Skeletal muscle tissue (tissue), 4 donors: ENCODE results near the gene PER3. TPM values are rescaled to one million over a fixed set of nuclear protein-coding genes. Genes with fewer than 3 reads are reported as not detected.

Source experiments
- H3K27ac ChIP-seq: one replicate; pipeline ENCODE4 v1.7.0; 2013; ENCODE audit warnings: mild to moderate bottlenecking, low read depth, low read length, inconsistent platforms
- H3K27me3 ChIP-seq, 3 donors: one replicate each; pipeline ENCODE4 v1.7.0; 2013; ENCODE audit warnings: low read length in 3 of 3; ENCODE audit not compliant: control insufficient read depth in 3 of 3, insufficient read depth in 3 of 3
- H3K36me3 ChIP-seq, 3 donors: one replicate each; pipeline ENCODE4 v1.7.0; 2013; ENCODE audit warnings: low read length in 3 of 3; ENCODE audit not compliant: control insufficient read depth in 3 of 3, insufficient read depth in 3 of 3
- H3K4me1 ChIP-seq, 3 donors: one replicate each; pipeline ENCODE4 v1.7.0; 2013; ENCODE audit warnings: low read length in 3 of 3, mild to moderate bottlenecking in 3 of 3; ENCODE audit not compliant: control insufficient read depth in 3 of 3, insufficient read depth in 3 of 3
- H3K4me3 ChIP-seq, 3 donors: one replicate each; pipeline ENCODE4 v1.7.0; 2013; ENCODE audit warnings: low read length in 3 of 3
- H3K9ac ChIP-seq, 3 donors: one replicate each; pipeline ENCODE4 v1.7.0; 2013; ENCODE audit warnings: low read length in 3 of 3, mild to moderate bottlenecking in 3 of 3, moderate library complexity in 2 of 3, low read depth in 1 of 3
- H3K9me3 ChIP-seq, 3 donors: one replicate each; pipeline ENCODE4 v1.7.0; 2013; ENCODE audit warnings: low read length in 3 of 3; ENCODE audit not compliant: control insufficient read depth in 3 of 3
- total RNA-seq: library from RNA; depleted of rRNA; stranded (reverse); fragments of >200 nt; gene quantifications from one replicate; pipeline ENCODE4 v1.2.3, GENCODE V29; 2014
- donor health status: Osteomylitis.

The PER3 gene
- total RNA-seq, 1 donor from 2014 or later = 11.5 TPM

DNA sequence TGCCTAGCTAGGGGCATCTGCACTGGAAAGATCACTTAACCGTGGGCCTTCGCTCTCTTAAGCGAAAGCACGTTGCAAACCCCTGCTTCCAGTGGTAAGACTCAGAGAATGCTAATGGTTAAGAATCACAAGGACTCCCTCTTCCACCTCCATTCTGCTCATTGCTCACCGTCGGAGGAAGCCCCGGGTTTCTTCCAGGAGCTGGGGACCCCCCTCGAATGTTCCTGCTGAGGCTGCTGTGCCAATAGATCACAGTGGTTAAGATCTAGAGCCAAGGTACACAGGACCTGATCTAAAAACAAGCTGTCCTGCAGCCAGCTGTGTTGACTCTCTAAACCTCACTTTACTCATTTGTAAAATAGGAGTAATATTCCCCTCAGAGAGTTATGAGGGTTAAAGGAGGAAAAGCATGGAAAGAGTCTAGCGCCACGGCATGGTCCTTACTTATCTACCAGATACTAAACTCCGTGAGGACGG, 12.2 kb upstream of the PER3 start:
- peak overlapping the region; percentile 79 to 90 (median 89) for H3K9ac ChIP-seq
- H3K27me3 ChIP-seq = no peaks in the 10 kb centered on the region
- H3K4me3 ChIP-seq = peak overlapping the region; percentile 84 to 98 (median 94)
- peak overlapping the region; percentile 95 for H3K27ac ChIP-seq
- peaks cover 7 to 23% (median 9%) of the 10 kb centered on the region in 3 donors for H3K4me1 ChIP-seq
- H3K36me3 ChIP-seq = peaks cover under 1 to 12% (median 4%) of the 10 kb centered on the region in 3 donors
- no peaks in the 10 kb centered on the region for H3K9me3 ChIP-seq

DNA sequence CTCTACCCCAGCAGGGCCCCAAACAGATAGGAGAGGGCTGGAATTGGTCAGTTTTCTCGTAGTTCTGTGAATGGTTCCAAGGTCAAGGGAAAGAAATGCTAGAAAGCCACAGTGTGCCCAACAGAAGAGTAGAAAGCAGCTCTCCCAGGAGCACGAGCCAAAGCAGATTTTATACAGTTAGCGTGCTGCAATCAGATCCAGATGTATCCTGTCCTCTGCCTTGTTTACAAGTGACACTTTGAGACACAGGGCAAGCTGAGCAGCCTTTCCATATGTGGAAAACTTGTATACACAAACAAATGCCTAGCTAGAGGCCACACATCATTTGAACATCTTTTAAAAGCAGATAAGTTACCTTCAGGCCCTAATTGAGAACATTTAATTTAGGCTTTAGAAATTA, 6.5 kb upstream of the PER3 start:
- peaks cover 22 to 43% (median 36%) of the 10 kb centered on the region in 3 donors for H3K36me3 ChIP-seq
- no peak overlapping the region for H3K27ac ChIP-seq
- no peaks in the 10 kb centered on the region for H3K9me3 ChIP-seq
- H3K4me1 ChIP-seq = peaks cover 0 to 7% (median 0%) of the 10 kb centered on the region in 3 donors
- H3K9ac ChIP-seq = no peak overlapping the region
- H3K27me3 ChIP-seq = no peaks in the 10 kb centered on the region
- no peak overlapping the region for H3K4me3 ChIP-seq

DNA sequence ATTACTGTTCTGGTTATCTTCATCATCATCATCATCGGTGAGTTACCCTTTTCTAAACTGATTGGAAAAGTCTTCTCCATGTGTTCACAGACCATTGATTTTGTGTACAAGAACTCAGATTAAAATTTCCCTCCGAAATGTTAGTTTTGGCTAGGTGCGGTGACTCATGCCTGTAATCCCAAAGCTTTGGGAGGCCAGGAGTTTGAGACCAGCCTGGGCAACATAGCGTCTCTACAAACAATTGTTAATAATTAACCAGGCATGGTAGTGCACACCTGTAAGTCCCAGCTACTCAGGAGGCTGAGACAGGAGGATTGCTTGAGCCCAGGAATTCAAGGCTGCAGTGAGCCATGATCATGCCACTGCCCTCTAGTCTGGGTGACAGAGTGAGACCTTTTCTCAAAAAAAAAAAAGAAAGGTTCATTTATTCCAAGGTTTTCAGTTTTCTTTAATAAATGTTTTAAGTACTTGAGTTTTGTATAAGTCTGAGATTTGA, 5.9 kb upstream of the PER3 start:
- no peak overlapping the region for H3K9ac ChIP-seq
- H3K4me3 ChIP-seq = no peak overlapping the region
- no peaks in the 10 kb centered on the region for H3K9me3 ChIP-seq
- H3K27ac ChIP-seq = no peak overlapping the region
- H3K27me3 ChIP-seq = no peaks in the 10 kb centered on the region
- peaks cover 20 to 39% (median 36%) of the 10 kb centered on the region in 3 donors for H3K36me3 ChIP-seq
- H3K4me1 ChIP-seq = peaks cover 0 to 9% (median 3%) of the 10 kb centered on the region in 3 donors

DNA sequence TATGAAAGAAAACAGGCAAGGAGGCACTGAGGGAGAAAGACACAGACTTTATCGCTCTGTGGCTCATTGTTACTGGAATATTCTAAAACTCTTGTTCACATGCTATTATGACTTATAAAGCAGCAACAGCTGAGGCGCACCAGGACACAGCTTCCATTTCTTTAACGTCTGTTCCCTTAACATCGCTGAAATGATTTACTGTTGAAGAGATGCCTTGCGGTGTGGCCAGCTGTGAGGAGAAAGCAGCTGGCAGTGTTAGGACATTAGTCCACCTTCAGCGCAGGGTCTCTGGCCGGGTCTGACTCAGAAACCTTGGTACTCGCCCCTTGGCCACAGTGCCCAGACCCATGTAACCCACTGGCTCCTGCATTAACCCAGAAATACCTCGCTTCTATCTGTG, 3.1 kb upstream of the PER3 start:
- H3K27ac ChIP-seq = no peak overlapping the region
- no peaks in the 10 kb centered on the region for H3K9me3 ChIP-seq
- H3K36me3 ChIP-seq = peaks cover 25 to 45% (median 38%) of the 10 kb centered on the region in 3 donors
- peaks cover 11 to 21% (median 12%) of the 10 kb centered on the region in 3 donors for H3K4me1 ChIP-seq
- no peak overlapping the region for H3K4me3 ChIP-seq
- H3K9ac ChIP-seq = no peak overlapping the region
- H3K27me3 ChIP-seq = no peaks in the 10 kb centered on the region

DNA sequence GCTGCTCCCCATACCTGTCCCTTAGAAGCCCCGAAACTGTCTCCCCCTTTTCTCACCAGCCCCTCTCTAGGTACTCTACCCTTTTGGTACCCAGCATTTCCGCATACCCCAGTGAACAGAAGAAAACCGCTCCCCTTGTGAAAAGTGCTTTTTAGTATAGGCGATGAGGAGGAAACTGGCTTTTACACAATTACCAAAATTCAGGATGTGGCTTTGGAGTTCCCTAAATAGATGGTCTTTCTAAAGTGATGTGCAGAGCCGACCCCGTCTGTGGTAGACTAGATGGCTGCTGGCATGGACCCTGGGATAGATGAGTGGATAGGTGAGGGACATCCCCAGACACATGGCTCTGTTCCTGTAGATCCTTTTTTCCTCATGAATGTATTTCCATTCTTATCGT, 2.6 kb upstream of the PER3 start:
- Histone ChIP-seq H3K27me3 (no peaks in the 10 kb centered on the region), H3K27ac (no peak overlapping the region), H3K4me3 (no peak overlapping the region), H3K9me3 (no peaks in the 10 kb centered on the region), H3K4me1 (peaks cover 12 to 24% (median 15%) of the 10 kb centered on the region in 3 donors), H3K36me3 (peaks cover 25 to 49% (median 42%) of the 10 kb centered on the region in 3 donors), H3K9ac (no peak overlapping the region)

DNA sequence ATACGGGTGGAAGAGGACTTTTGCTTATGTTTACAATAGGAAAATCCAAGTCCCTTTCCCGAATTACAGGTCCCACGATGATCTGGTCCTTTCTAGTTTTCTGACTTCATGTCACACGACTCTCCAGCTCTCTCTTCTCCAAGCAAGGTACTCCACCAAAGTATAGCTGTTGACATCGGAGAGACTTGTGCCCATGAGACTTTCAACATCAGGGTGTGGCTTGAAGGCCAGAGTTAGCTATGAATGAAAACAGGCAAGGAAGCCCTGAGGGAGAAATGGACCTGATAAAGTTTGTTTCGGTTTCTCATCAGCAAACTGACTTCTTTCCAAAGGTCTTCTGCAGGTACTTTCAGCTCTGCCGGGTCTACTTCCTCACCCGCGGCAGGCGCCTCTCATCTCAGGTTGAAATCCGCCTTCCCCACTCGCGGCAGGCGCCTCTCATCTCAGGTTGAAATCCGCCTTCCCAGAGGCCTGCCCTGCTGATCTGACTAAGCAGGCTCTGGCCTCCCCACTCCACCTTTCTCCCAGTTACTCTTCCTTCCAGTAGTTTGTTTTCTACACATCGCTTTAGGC, 2.1 kb upstream of the PER3 start:
- Histone ChIP-seq H3K36me3 (peaks cover 24 to 52% (median 45%) of the 10 kb centered on the region in 3 donors), H3K9ac (no peak overlapping the region), H3K27me3 (no peaks in the 10 kb centered on the region), H3K4me1 (peaks cover 12 to 29% (median 20%) of the 10 kb centered on the region in 3 donors), H3K9me3 (no peaks in the 10 kb centered on the region), H3K27ac (peak overlapping the region; percentile 90), H3K4me3 (no peak overlapping the region)

DNA sequence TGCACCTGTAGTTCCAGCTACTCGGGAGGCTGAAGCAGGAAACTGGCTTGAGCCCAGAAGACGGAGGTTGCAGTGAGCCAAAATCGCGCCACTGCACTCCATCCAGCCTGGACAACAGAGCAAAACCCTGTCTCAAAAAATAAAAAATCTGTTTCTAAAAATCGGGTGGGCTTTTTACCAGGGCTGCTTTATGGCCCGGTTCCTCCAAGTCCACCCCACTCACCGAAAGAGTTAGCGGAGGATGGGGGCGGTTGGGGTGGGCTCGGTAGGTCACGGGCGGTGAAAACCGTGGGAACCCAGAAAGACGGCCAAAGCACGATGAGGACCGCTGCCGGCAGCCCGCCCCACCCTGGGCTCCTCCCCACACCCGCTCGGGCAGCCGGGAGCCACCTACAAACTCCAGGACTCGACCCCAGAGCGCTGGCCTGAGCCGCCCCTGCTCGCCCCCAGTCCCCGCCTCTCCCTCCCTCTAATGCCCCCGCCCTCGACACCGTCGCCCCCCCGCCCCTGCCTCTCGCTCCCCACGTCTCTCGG, 846 bp upstream of the PER3 start:
- Histone ChIP-seq H3K27me3 (no peaks in the 10 kb centered on the region), H3K9me3 (no peaks in the 10 kb centered on the region), H3K4me3 (peak overlapping the region; percentile 45 to 70 (median 68)), H3K36me3 (peaks cover 21 to 55% (median 42%) of the 10 kb centered on the region in 3 donors), H3K27ac (peak overlapping the region; percentile 90), H3K9ac (peak overlapping the region; percentile 61 to 80 (median 71)), H3K4me1 (peaks cover 12 to 37% (median 20%) of the 10 kb centered on the region in 3 donors)

DNA sequence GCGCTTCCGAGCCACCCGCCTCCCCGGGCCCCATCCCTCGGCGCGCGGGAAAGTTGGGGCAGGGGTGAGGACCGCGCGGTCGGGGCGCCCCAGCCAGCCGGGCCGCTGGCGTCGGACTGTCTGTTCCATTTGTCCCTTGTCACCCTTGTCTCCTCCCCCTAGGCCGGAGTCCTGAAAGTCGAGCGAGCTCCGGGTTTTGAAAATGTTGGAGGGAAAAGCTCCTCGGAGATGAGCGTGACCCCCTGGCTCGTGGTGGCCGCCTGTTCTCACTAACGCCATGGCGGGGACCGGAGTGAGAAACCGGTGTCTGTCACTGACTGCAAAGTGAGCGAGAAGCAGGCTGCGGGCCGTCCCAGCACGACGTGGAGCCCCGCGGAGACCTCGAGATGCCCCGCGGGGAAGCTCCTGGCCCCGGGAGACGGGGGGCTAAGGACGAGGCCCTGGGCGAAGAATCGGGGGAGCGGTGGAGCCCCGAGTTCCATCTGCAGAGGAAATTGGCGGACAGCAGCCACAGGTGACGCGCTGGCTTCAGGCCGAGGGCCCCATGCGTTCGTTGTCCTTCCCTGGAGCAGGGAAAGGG, 491 bp downstream of the PER3 start:
- Histone ChIP-seq H3K27ac (peak overlapping the region; percentile 96), H3K27me3 (no peaks in the 10 kb centered on the region), H3K4me3 (peak overlapping the region; percentile 67 to 85 (median 82))

DNA sequence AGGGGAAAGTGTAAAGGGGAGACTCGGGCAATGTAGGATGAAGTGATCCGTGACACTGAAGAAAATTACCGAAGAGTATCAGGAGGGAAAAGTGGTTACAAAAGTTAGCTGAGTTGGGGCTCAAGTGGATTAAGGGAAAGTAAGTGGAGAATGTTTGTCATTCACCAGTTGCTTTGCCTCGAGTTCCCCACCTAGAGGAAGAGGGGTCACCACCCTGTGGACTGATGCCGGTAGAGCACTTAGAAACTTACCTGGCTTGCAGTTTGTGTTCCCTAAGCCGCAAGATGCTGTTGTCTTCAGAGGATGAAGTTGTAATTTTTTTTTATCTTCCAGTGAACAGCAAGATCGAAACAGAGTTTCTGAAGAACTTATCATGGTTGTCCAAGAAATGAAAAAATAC, 1.0 kb downstream of the PER3 start:
- Histone ChIP-seq H3K27ac (peak overlapping the region; percentile 96), H3K4me3 (peak overlapping the region; percentile 67 to 85 (median 82)), H3K27me3 (no peaks in the 10 kb centered on the region), H3K9ac (peak overlapping the region; percentile 81 to 93 (median 86)), H3K4me1 (peaks cover 12 to 37% (median 20%) of the 10 kb centered on the region in 3 donors), H3K9me3 (no peaks in the 10 kb centered on the region), H3K36me3 (peaks cover 28 to 59% (median 45%) of the 10 kb centered on the region in 3 donors)

More for the DNA sequence above, 491 bp downstream of the PER3 start:
- no peaks in the 10 kb centered on the region for H3K9me3 ChIP-seq
- H3K4me1 ChIP-seq = peaks cover 12 to 37% (median 20%) of the 10 kb centered on the region in 3 donors
- H3K36me3 ChIP-seq = peaks cover 28 to 57% (median 45%) of the 10 kb centered on the region in 3 donors
- H3K9ac ChIP-seq = peak overlapping the region; percentile 81 to 93 (median 86)

DNA sequence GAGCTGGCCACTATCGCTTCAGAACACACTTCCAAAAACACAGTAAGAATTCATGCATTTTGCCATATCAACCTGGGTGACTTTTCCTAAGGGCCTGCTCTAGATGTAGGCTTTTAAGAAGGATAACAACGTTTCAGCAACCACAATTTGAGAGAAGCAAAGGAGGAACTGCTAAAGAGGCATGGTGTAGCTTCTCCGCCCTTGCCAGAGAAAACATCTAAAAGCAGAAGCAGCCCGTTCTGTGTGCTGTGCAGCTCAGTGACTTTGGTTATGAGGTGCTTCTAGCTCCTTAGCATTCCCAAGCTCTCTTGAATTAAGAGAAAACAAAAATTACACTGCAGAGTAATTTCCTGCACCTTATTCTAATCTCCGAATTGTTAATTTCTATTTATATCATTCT, 2.7 kb downstream of the PER3 start:
- no peaks in the 10 kb centered on the region for H3K9me3 ChIP-seq
- peak overlapping the region in 1 of 3 donors; percentile 28 for H3K9ac ChIP-seq
- H3K4me3 ChIP-seq = no peak overlapping the region
- H3K27me3 ChIP-seq = no peaks in the 10 kb centered on the region
- peaks cover 37 to 62% (median 56%) of the 10 kb centered on the region in 3 donors for H3K36me3 ChIP-seq
- H3K4me1 ChIP-seq = peaks cover 12 to 37% (median 20%) of the 10 kb centered on the region in 3 donors
- no peak overlapping the region for H3K27ac ChIP-seq
